Putamen (tissue), 1 donor: ENCODE data around the gene SLC9A1.

Experiments
- DNase-seq: peaks from one replicate; pipeline ENCODE4 v3.0.0-alpha.2; 2016; ENCODE audit warnings: low spot score

SLC9A1 gene

DNA sequence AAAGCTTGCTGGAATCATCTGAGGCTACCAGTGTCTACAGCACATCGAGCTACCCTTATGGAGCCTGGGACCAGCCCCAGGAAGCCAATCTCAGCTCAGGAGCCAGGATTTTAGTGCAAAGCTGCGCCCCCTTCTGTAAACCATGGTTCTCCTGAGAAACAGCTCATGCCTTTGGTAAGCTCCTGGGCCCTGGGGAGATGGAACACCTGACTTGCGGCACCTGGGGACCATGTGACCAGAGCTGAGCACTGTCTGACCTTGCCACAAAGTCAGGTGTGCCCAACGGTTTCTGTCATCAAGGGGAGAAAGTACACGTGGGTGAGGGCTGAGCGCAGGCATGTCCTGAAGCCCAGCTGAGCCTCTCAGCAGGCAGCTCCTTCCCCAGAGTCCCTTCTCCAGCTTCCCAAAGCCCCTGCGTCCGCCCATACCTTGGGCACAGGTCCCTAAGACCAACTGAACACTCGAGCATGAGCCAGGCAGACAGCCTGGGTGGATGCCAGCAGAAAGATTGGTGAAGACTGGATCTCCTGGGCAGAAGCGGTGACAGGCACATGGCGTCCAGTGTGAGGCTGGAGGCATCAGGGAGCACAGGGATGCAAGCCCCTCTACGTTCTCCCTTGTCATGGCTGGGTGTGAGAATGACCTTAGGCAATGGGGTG is 84.4 kb downstream of the SLC9A1 start:
- no peak for DNase-seq

DNA sequence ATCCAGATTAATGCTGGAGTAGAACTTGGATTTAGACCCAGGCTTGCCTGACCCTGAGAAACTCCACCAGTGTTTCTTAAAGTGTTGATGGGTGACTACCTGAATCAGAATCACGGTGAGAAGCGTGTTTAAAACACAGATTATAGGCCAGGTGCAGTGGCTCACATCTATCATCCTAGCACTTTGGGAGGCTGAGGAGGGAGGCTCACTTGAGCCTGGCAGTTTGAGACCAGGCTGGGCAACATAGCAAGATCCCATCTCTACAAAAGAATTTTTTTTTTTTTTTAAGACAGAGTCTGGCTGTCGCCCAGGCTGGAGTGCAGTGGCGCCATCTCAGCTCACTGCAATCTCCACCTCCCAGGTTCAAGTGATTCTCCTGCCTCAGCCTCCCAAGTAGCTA is 86.0 kb downstream of the SLC9A1 start:
- DNase-seq, result no peak

- DNase-seq, result no peak
Observed at GRCh38 chr1:27065999-27066630, 88.8 kb downstream of the SLC9A1 start.

- DNase-seq, result no peak
Observed at GRCh38 chr1:27060891-27061290, 94.0 kb downstream of the SLC9A1 start.

DNA sequence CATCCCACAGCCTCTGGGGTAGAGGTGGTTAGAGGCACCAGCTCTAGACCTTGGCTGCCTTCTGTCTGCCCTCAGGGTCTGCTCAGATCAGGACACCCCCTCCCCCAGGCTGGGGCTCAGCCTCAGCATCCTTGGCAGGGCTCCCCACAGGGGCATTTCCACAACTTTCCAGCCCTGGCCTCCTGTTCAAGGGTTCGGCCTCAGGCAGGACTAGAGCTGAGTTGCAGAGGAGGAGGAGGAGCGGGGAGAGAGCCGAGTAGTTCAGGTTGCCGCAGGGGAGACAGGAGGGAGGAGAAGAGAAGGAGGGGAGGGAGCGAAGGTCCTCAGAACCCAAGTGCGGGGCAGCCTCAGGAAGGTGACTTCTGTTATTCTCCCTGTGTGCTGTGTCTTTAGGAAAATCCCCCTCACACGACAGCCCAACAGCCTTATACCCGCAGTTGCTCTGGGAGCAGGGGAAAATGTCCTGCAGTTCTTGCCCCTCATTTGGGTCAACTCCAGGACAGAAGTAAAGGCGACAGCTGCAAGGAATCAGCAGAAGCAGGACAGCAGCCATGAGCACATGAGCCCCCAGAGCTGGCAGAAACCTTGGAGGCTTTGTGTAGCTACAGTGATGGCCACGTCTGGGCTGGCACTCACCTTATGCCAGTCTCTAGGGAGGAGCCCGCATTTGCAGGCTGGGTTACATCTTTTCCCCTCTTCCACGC is 95.8 kb downstream of the SLC9A1 start:
- no peak for DNase-seq

- no peak for DNase-seq
Observed at GRCh38 chr1:27057801-27058625, 96.9 kb downstream of the SLC9A1 start.

- DNase-seq, result no peak
Observed at GRCh38 chr1:27057389-27057788, 97.5 kb downstream of the SLC9A1 start.

- DNase-seq, result no peak
Observed at GRCh38 chr1:27053977-27054753, 100.8 kb downstream of the SLC9A1 start.

- no peak for DNase-seq
Observed at GRCh38 chr1:27052527-27052926, 102.4 kb downstream of the SLC9A1 start.

- no peak for DNase-seq
Observed at GRCh38 chr1:27049607-27050006, 105.3 kb downstream of the SLC9A1 start.

- DNase-seq, result no peak
Observed at GRCh38 chr1:27049100-27049499, 105.8 kb downstream of the SLC9A1 start.
